ENCODE results near the gene RAD9B. TPM values are rescaled to one million over a fixed set of nuclear protein-coding genes. Genes with fewer than 3 reads are reported as not detected.
"Not testable (repeated sequence)": the region's sequence is repeated elsewhere in the genome, so short reads cannot be mapped to it uniquely, and the experiment has no call there.

Gene RAD9B
- total RNA-seq, 1 donor from 2014 or later, result 1.1 TPM

GRCh38 chr12:110514363-110514762 lies 12.2 kb downstream of the RAD9B start:
- Histone ChIP-seq H3K4me1 (no peaks in the 10 kb centered on the region), H3K9me3 (no peaks in the 10 kb centered on the region), H3K27ac (no peak overlapping the region), H3K27me3 (ENCODE audit: low read depth) (no peaks in the 10 kb centered on the region), H3K36me3 (no peaks in the 10 kb centered on the region), H3K4me3 (no peak overlapping the region)
- TF ChIP-seq CTCF (IDR thresholded peaks at IDR 0.05), result no peak
- intact Hi-C loops (cut with DNase I), result loop anchor here (5.0 kb wide), 1 partner anchor 88 kb away; no protein-coding TSS in a partner anchor
- DNase-seq (no peak), ATAC-seq (no peak)

- no peaks in the 10 kb centered on the region for H3K4me1 ChIP-seq
- no peaks in the 10 kb centered on the region for H3K9me3 ChIP-seq
- TF ChIP-seq CTCF (IDR thresholded peaks at IDR 0.05), result no peak
- ATAC-seq, result no peak
- intact Hi-C loops (cut with DNase I), result no loop called here
- H3K36me3 ChIP-seq, result no peaks in the 10 kb centered on the region
- H3K27me3 ChIP-seq (ENCODE audit: low read depth), result no peaks in the 10 kb centered on the region
- H3K4me3 ChIP-seq, result no peak overlapping the region
- H3K27ac ChIP-seq, result no peak overlapping the region
- DNase-seq, result no peak
Measured at GRCh38 chr12:110516995-110517394, 14.9 kb downstream of the RAD9B start.

GRCh38 chr12:110518014-110518413 lies 15.9 kb downstream of the RAD9B start:
- H3K9me3 ChIP-seq; DNase-seq; H3K27me3 ChIP-seq (ENCODE audit: low read depth); ATAC-seq; H3K27ac ChIP-seq; intact Hi-C loops (cut with DNase I); H3K4me1 ChIP-seq; H3K36me3 ChIP-seq; H3K4me3 ChIP-seq: not testable (repeated sequence)

- intact Hi-C loops (cut with DNase I); H3K27me3 ChIP-seq (ENCODE audit: low read depth); H3K9me3 ChIP-seq; H3K4me3 ChIP-seq; ATAC-seq; DNase-seq; H3K4me1 ChIP-seq; H3K27ac ChIP-seq; H3K36me3 ChIP-seq: not testable (repeated sequence)
Measured at GRCh38 chr12:110520876-110521712, 19.0 kb downstream of the RAD9B start.

GRCh38 chr12:110528277-110528839 lies 26.2 kb downstream of the RAD9B start:
- Histone ChIP-seq H3K27ac (no peak overlapping the region), H3K36me3 (peaks cover 9% of the 10 kb centered on the region), H3K9me3 (no peaks in the 10 kb centered on the region), H3K27me3 (ENCODE audit: low read depth) (no peaks in the 10 kb centered on the region), H3K4me3 (no peak overlapping the region), H3K4me1 (peaks cover 6% of the 10 kb centered on the region)
- ATAC-seq (no peak), DNase-seq (no peak)
- TF ChIP-seq CTCF (IDR thresholded peaks at IDR 0.05), result no peak
- intact Hi-C loops (cut with DNase I), result no loop called here

- Histone ChIP-seq H3K27ac (no peak overlapping the region), H3K36me3 (peaks cover 19% of the 10 kb centered on the region), H3K9me3 (no peaks in the 10 kb centered on the region), H3K27me3 (ENCODE audit: low read depth) (no peaks in the 10 kb centered on the region), H3K4me1 (peaks cover 6% of the 10 kb centered on the region), H3K4me3 (no peak overlapping the region)
- no peak for ATAC-seq
- no peak for DNase-seq
- intact Hi-C loops (cut with DNase I), result no loop called here
- TF ChIP-seq CTCF (IDR thresholded peaks at IDR 0.05), result no peak
Measured at GRCh38 chr12:110530511-110530910, 28.4 kb downstream of the RAD9B start.
